ENCODE data around the gene PPP2R2C. TPM values are rescaled to one million over a fixed set of nuclear protein-coding genes. Genes with fewer than 3 reads are reported as not detected.

Gene PPP2R2C
- total RNA-seq, 3 donors from 2014 or later = 0.16 to 0.66 (median 0.44) TPM

DNA sequence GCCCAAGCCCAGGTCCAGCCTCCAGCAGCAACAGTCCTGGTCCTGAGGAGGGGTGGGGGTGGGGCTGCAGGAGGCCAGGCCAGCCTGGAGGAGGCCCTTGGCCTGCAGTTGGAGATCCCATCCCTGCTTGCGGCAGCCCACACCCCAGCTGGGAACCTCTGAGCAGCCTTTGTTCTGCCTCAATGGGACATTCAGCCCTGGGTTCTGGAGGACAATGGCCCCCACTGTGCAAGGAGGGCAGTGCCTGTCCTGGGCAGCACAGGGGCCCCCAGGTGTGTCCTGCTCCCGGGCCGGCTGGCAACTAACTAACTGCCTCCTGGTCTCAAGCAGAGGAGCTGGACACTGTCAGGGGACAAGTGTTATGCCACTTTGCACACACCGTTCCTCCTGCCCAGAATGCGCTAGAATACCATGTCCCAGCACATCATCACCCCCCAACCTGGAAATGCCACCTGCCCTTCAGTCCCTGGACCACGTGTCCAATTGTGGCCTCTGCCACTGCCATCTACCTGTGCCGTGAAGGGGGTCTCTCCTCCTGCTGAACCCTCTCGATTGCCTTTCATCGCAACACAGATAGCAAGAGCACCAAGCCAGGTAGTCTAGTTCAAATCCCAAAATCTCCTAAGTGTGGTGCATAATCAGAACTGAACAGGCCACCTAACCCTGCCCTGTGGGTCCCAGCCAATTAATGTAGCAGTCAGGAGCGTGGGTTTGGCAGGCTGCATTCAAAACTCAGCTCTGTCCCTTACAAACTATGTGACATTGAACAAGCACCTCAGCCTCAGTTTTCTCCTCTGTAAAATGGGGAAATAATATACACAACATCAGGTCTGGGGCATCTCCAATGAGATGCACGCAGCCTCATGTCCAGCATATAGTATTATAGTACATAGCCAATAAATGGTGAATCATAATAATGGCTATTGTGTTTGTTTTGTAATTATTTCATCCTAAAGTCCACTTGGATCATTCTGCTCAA, 8.8 kb downstream of the PPP2R2C start:
- H3K4me1 ChIP-seq = no peaks in the 10 kb centered on the region
- intact Hi-C loops (cut with DNase I; ENCODE audit: low total_unique reads) = no loop called here
- no peak for TF ChIP-seq POLR2A (IDR thresholded peaks at IDR 0.05)
- no peak overlapping the region for H3K27ac ChIP-seq
- H3K36me3 ChIP-seq = no peaks in the 10 kb centered on the region
- H3K4me3 ChIP-seq = no peak overlapping the region
- peaks cover 0 to 6% of the 10 kb centered on the region in 2 donors for H3K27me3 ChIP-seq
- DNase-seq (ENCODE audit: low spot score in 2 of 2) = peak in 1 of 2 donors; percentile 6
- peaks cover 4 to 9% of the 10 kb centered on the region in 2 donors for H3K9me3 ChIP-seq

- Histone ChIP-seq H3K4me1 (no peaks in the 10 kb centered on the region), H3K4me3 (no peak overlapping the region), H3K9me3 (peaks cover 4 to 10% of the 10 kb centered on the region in 2 donors), H3K27me3 (peaks cover 0 to 1% of the 10 kb centered on the region in 2 donors), H3K27ac (no peak overlapping the region), H3K36me3 (no peaks in the 10 kb centered on the region)
- intact Hi-C loops (cut with DNase I; ENCODE audit: low total_unique reads) = no loop called here
- peak in 1 of 2 donors; percentile 31 for DNase-seq (ENCODE audit: low spot score in 2 of 2)
- TF ChIP-seq POLR2A (IDR thresholded peaks at IDR 0.05) (no peak), CTCF (IDR thresholded peaks at IDR 0.05) (no peak), POLR2AphosphoS5 (IDR thresholded peaks at IDR 0.05) (no peak)
Measured at GRCh38 chr4:6461301-6462165, 10.9 kb downstream of the PPP2R2C start.

- intact Hi-C loops (cut with DNase I; ENCODE audit: low total_unique reads) = no loop called here
- Histone ChIP-seq H3K27me3 (peaks cover 0 to 4% of the 10 kb centered on the region in 2 donors), H3K27ac (no peak overlapping the region), H3K36me3 (no peaks in the 10 kb centered on the region), H3K4me1 (no peaks in the 10 kb centered on the region), H3K9me3 (peaks cover 4 to 10% of the 10 kb centered on the region in 2 donors), H3K4me3 (no peak overlapping the region)
- TF ChIP-seq POLR2AphosphoS5 (IDR thresholded peaks at IDR 0.05) (no peak), CTCF (IDR thresholded peaks at IDR 0.05) (no peak), POLR2A (IDR thresholded peaks at IDR 0.05) (no peak)
- peak in 1 of 2 donors; percentile 7 for DNase-seq (ENCODE audit: low spot score in 2 of 2)
Measured at GRCh38 chr4:6460876-6461275, 11.5 kb downstream of the PPP2R2C start.

- peaks cover 0 to 9% of the 10 kb centered on the region in 2 donors for H3K27me3 ChIP-seq
- no peak overlapping the region for H3K4me3 ChIP-seq
- TF ChIP-seq POLR2AphosphoS5 (IDR thresholded peaks at IDR 0.05) (no peak), POLR2A (IDR thresholded peaks at IDR 0.05) (no peak), CTCF (IDR thresholded peaks at IDR 0.05) (no peak)
- H3K27ac ChIP-seq = no peak overlapping the region
- DNase-seq (ENCODE audit: low spot score in 2 of 2) = peak in 1 of 2 donors; percentile 2
- peaks cover 4 to 10% of the 10 kb centered on the region in 2 donors for H3K9me3 ChIP-seq
- H3K4me1 ChIP-seq = no peaks in the 10 kb centered on the region
- H3K36me3 ChIP-seq = no peaks in the 10 kb centered on the region
- intact Hi-C loops (cut with DNase I; ENCODE audit: low total_unique reads) = no loop called here
Measured at GRCh38 chr4:6458528-6458927, 13.9 kb downstream of the PPP2R2C start.

- H3K9me3 ChIP-seq = peaks cover 4 to 10% of the 10 kb centered on the region in 2 donors
- DNase-seq (ENCODE audit: low spot score in 2 of 2) = no peak
- H3K4me1 ChIP-seq = no peaks in the 10 kb centered on the region
- intact Hi-C loops (cut with DNase I; ENCODE audit: low total_unique reads) = no loop called here
- peaks cover 0 to 20% of the 10 kb centered on the region in 2 donors for H3K27me3 ChIP-seq
- H3K36me3 ChIP-seq = no peaks in the 10 kb centered on the region
- H3K27ac ChIP-seq = no peak overlapping the region
- no peak overlapping the region for H3K4me3 ChIP-seq
- TF ChIP-seq POLR2AphosphoS5 (IDR thresholded peaks at IDR 0.05) (no peak), POLR2A (IDR thresholded peaks at IDR 0.05) (no peak), CTCF (IDR thresholded peaks at IDR 0.05) (no peak)
Measured at GRCh38 chr4:6456450-6456849, 16.0 kb downstream of the PPP2R2C start.
